Activated T-cell treated with anti-CD3 and anti-CD28 coated beads, Interleukin-2, amount 50 U/mL, for 24 hours (primary cell): Measurements from ENCODE around the gene WHAMM.
A peak's percentile ranks its signal among the peaks of the same experiment; 100 is the strongest.

ENCODE experiments used
- DNase-seq: peaks from one replicate; pipeline ENCODE4 v3.0.0-alpha.2; 2020
- H3K27ac Mint-ChIP-seq: 2 replicates; pipeline ENCODE4 v1.8.0; 2020; ENCODE audit warnings: mild to moderate bottlenecking, mixed read lengths
- H3K27me3 Mint-ChIP-seq: 2 replicates; pipeline ENCODE4 v1.8.0; 2020; ENCODE audit warnings: mixed read lengths
- H3K36me3 Mint-ChIP-seq: 2 replicates; pipeline ENCODE4 v1.8.0; 2020; ENCODE audit warnings: low read depth, mixed read lengths
- H3K4me1 Mint-ChIP-seq: 2 replicates; pipeline ENCODE4 v1.8.0; 2020; ENCODE audit warnings: low read depth, mixed read lengths
- H3K4me3 Mint-ChIP-seq: 2 replicates; pipeline ENCODE4 v1.8.0; 2020; ENCODE audit warnings: mild to moderate bottlenecking, moderate library complexity, mixed read lengths
- H3K9me3 Mint-ChIP-seq: 2 replicates; pipeline ENCODE4 v1.8.0; 2020; ENCODE audit warnings: mixed read lengths

Gene WHAMM

GRCh38 chr15:82880704-82881103 lies 71.3 kb downstream of the WHAMM start:
- no peaks in the 10 kb centered on the region for H3K9me3 Mint-ChIP-seq
- no peaks in the 10 kb centered on the region for H3K36me3 Mint-ChIP-seq
- H3K4me3 Mint-ChIP-seq, result no peak overlapping the region
- DNase-seq, result no peak
- H3K4me1 Mint-ChIP-seq, result no peaks in the 10 kb centered on the region
- H3K27ac Mint-ChIP-seq, result peak overlapping the region; percentile 19
- H3K27me3 Mint-ChIP-seq, result no peaks in the 10 kb centered on the region

- Mint-ChIP-seq H3K36me3 (no peaks in the 10 kb centered on the region), H3K27me3 (no peaks in the 10 kb centered on the region)
These were observed 72.3 kb downstream of the WHAMM start for GRCh38 chr15:82881747-82882146.

GRCh38 chr15:82882273-82882928 lies 73.0 kb downstream of the WHAMM start:
- H3K27me3 Mint-ChIP-seq, result no peaks in the 10 kb centered on the region
- H3K9me3 Mint-ChIP-seq, result no peaks in the 10 kb centered on the region
- H3K36me3 Mint-ChIP-seq, result no peaks in the 10 kb centered on the region
- H3K4me1 Mint-ChIP-seq, result no peaks in the 10 kb centered on the region
- no peak for DNase-seq
- no peak overlapping the region for H3K27ac Mint-ChIP-seq
- no peak overlapping the region for H3K4me3 Mint-ChIP-seq

More at GRCh38 chr15:82881747-82882146, 72.3 kb downstream of the WHAMM start:
- no peak for DNase-seq
- Mint-ChIP-seq H3K4me3 (no peak overlapping the region), H3K27ac (no peak overlapping the region), H3K4me1 (no peaks in the 10 kb centered on the region), H3K9me3 (no peaks in the 10 kb centered on the region)
